NCI-H748 (cell line): ENCODE results near the gene LBP.
"Not testable (repeated sequence)": the region's sequence is repeated elsewhere in the genome, so short reads cannot be mapped to it uniquely, and the experiment has no call there.

Experiments used
- DNase-seq: peaks from one replicate; lab custom pipeline; 2025; ENCODE audit not compliant: unreplicated experiment; lab: John Stamatoyannopoulos, UW

The LBP gene

GRCh38 chr20:38392356-38392755 is 46.1 kb downstream of the LBP start:
- no peak for DNase-seq

DNA sequence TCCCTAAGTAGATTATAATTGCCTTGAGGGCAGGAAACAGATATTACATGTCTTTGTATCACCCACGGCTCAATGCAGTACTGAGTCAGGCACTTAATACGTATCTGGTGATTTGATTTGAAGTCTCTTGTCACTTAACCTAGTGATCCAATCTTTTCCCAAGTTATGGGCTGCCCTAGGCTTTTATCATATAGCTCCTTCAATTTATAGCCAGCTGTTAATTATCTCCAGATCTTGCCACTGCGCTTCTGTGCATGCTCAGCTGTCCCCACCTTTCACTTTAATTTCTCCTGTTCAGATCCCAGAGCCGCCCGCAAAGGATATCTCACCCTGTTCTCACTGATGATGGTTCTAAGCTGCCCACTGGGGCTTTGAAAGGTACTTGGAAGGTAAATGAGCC is 47.0 kb downstream of the LBP start:
- no peak for DNase-seq

GRCh38 chr20:38395165-38395564 is 48.9 kb downstream of the LBP start:
- no peak for DNase-seq

DNA sequence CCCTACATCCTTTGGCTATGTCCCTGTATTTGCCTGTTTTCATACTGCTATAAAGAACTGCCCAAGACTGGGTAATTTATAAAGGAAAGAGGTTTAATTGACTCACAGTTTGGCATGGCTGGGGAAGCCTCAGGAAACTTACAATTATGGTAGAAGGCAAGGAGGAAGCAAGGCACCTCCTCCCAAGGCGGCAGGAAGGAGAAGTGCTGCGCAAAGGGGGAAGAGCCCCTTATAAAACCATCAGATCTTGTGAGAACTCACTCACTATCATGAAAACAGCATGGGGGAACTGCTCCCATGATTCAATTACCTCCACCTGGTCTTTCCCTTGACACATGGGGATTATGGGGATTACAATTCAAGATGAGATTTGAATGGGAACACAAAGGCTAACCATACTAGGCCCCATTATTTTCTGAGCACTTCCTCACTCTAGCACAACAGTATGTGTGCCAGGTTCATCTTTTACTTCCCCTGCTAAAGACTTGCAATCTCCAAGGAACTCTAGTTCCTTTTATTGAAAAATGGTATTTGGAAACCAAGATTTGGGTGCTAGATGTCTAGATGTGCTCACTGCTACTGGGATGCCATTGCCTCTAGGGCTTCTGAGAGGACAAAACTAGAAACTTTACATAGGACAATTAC is 49.6 kb downstream of the LBP start:
- DNase-seq = not testable (repeated sequence)

- DNase-seq = no peak
Observed at GRCh38 chr20:38402089-38402488, 55.8 kb downstream of the LBP start.

DNA sequence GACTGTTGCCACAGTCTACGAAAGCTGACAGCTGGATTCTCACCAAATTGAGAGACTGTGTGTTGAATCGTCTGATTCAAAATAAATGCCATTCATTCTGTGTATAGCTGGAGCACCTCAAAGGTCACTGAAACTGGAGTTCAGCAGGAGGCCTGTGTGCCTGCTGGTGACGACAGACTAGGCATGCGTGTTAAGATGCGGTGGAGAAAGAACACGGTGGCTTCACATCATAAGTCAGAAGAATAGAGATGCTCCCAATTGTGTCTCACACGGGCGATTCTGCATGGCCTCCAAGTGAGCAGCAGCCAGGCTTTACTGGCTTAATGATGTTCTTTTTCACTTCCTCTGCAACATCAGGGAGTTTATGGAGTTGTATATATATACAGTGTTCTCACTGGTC is 56.5 kb downstream of the LBP start:
- DNase-seq = no peak

GRCh38 chr20:38404016-38404415 is 57.7 kb downstream of the LBP start:
- DNase-seq = no peak

DNA sequence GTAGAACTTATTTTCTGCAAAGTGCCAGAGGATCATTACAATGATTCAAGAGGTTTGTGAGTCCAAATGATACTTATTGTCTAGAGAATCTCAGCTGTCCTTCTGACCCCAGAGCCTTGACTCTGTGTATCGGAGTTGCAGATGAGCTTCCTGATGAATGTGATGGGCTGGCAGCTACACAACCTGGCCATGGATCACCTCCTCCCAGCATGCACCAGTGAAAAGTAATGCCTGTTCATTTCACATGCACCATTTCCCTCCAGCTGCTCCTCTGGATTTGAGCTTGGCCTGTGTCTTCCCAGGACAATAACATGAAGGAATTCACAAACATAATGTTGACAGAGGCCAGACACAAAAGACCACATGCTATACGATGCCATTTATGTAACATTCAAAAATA is 58.9 kb downstream of the LBP start:
- DNase-seq = no peak

DNA sequence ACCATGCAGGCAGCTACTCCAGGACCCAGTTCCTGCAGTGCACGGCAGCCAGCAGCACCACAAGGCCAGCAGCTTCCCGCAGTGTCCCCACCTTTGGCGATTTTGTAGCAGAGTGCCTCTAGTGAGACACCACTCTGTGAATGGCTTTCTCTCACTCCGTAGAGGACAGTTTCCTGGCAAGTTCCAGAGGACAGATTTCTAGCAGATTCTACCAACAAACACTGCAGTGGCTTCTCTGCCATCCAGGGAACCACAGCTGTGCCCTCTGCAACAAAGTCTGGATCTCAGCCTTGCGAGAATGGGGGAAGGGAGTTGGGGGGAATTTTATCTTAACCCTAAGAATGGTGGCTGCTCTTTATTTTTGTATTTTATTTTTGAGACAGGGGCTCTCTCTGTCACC is 60.2 kb downstream of the LBP start:
- no peak for DNase-seq

DNA sequence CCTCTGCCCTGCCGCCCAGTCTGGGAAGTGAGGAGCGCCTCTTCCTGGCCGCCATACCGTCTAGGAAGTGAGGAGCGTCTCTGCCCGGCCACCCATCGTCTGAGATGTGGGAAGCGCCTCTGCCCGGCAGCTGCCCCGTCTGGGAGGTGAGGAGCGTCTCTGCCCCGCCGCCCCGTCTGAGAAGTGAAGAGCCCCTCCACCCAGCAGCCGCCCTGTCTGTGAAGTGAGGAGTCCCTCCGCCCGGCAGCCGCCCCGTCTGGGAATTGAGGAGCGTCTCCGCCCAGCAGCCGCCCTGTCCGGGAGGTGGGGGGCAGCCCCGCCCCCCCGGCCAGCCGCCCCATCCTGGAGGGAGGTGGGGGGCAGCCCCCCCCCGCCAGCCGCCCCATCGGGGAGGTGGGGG is 61.0 kb downstream of the LBP start:
- DNase-seq = no peak

GRCh38 chr20:38407822-38408221 is 61.5 kb downstream of the LBP start:
- not testable (repeated sequence) for DNase-seq

- DNase-seq = no peak
Observed at GRCh38 chr20:38412877-38413577, 66.7 kb downstream of the LBP start.

DNA sequence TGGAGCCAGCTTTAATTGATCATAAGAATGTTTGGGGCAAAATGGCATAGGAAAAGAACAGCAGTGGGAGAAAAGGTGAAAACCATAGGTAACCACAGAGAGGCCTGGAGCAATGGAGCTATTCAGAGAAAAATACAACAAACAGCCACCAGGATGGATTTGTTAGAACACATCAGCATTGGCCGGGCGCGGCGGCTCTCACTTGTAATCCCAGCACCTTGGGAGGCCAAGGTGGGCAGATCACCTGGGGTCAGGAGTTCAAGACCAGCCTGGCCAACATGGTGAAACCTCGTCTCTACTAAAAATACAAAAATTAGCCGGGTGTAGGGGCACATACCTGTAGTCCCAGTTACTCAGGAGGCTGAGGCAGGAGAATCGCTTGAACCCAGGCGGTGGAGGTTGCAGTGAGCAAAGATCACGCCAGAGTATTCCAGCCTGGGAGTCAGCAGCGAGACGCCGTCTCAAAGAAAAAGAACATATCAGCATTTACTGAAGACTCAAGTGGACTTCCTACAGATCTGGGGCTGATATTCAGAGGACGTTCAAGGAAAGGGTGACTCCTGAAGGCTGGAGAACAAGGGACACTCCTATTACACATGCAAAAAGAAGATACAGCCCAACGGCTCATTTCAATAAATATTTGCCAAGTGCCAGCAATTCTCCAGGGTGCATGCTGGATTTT is 68.6 kb downstream of the LBP start:
- no peak for DNase-seq

DNA sequence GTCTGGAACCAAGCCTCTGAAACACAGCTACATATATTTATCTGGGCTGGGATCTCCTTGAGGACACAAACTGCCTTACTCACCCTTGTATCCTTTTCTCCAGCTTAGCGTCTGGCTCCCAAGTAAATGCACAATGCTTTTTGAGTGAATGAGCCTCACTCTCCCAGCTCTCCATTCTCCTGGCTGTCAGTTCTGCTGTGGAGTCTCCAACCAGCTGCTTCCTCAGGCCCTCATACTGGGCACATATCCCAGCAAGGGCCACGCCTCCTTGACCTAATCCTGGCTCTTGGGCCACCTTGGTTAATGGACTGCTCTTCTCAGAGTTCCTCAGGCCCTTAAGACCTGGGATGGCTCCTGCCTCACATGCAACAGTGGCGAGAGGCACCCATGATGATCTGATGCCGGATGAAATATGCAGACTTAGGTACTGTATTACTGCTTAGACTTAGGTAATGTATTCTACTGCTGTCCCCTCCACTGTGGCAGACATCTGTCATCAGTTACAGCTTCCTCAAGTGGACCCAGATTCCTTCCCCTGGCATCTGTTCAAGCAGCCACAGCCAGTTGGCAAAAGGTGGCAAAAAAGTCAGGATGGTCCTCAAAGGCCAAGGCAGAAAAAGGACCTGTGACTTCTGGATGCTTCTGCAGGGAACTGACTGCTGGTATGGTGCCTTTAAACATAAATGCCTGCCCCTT is 72.4 kb downstream of the LBP start:
- no peak for DNase-seq

DNA sequence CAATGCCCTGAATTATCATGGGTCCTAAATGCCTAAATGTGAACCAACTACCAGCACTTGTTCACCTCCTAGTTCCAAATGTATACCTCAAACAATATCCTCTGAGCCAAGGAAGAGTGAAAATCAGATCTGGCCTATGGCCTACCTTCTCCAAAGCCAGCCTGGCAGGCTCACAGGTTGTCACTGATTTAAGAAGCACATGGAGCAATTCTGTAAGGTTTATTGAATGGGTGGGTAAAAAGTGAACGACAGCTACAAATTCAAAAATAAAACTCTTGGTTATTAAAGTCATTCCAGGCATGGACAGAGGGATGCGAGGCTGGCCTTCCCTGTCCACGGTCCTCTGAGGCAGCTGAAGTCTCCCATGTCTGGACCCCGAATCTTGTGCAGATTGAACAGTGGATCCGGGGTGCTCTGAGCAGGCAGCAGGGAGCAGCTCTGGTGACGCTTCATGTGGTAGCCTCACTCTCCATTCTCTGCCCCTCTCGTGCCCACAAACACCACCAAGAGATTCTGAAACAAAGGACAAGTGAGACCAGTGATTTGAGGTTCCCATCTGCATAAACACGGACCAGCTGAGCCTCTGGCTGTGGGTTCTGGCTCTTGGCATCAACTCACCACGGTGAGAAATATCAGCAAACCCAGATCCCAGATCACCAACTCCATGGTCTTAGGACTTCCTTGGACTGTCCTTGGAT is 74.3 kb downstream of the LBP start:
- DNase-seq = no peak

- no peak for DNase-seq
Observed at GRCh38 chr20:38421915-38422314, 75.6 kb downstream of the LBP start.

DNA sequence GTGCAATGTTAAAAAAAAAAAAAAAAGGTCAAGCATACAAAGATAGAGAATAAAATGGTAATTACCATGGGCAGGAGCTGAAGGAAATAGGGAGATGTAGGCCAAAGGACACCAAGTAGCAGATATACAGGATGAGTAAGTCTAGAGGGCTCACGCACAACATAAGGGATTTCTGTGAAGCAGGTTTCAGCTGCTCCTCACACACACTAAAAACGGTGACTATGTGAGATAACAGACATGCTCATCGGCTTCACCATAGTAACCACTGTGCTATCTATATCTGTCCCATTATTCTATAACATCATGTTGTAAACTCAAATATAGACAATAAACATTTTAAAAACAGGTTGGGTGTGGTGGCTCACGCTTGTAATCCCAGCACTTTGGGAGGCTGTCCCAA is 77.3 kb downstream of the LBP start:
- no peak for DNase-seq

GRCh38 chr20:38424401-38424800 is 78.1 kb downstream of the LBP start:
- DNase-seq = no peak

DNA sequence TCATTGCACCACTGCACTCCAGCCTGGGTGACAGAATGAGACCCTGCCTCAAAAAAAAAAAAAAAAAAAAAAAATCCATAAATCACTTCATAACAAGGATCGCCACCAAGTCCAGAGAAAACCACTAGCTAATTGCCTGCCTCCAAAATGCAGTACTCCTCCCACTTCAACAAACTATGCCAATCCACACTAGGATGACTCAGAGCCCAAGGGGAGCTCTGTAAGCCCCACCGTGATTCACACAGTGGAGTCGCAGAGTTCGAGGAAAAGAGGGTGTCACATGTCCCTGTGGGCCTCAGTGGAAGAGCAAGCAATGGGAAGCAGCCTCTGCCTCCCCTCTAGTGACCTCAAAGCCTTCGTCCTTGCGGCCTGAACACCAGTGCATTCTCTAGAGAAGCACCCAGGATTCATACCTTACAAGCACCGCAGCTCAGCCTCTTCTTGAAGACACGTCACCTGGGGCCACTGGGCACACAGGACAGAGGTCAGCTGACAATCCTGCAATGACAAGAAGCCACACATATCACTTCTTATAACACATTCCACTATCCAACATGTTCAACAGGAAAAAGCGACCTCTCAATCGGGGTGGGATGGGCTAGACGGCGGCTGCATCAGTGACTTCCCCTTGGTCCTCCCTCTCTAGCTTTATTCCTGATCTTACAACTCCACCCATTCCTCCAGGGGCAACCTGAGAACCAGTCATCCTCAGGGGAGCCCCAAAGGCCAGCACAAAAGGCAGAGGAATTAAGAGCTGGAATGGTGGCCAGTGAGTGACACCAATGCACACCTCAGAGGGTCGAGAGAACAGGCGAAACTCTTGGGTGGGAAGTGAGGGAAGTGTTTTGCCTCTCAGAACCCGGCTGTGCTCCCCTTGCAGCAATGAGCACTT is 80.0 kb downstream of the LBP start:
- DNase-seq = no peak
